NCI-H2029 (cell line): Measurements from ENCODE around the gene FOXP1.

Source experiments
- DNase-seq: peaks from one replicate; lab custom pipeline; 2025; lab: John Stamatoyannopoulos, UW

FOXP1 gene

GRCh38 chr3:71122641-71123040, 460.9 kb downstream of the FOXP1 start:
- no peak for DNase-seq

- no peak for DNase-seq
These were observed 461.9 kb downstream of the FOXP1 start for GRCh38 chr3:71121429-71122167.

- no peak for DNase-seq
These were observed 463.5 kb downstream of the FOXP1 start for GRCh38 chr3:71120012-71120411.

GRCh38 chr3:71119171-71119570, 464.4 kb downstream of the FOXP1 start:
- DNase-seq, result no peak

- no peak for DNase-seq
These were observed 465.1 kb downstream of the FOXP1 start for GRCh38 chr3:71118436-71118835.

- peak; percentile 43 for DNase-seq
These were observed 465.8 kb downstream of the FOXP1 start for GRCh38 chr3:71117572-71118247.

- no peak for DNase-seq
These were observed 468.9 kb downstream of the FOXP1 start for GRCh38 chr3:71114610-71115009.

GRCh38 chr3:71112576-71112975, 471.0 kb downstream of the FOXP1 start:
- no peak for DNase-seq

- no peak for DNase-seq
These were observed 471.6 kb downstream of the FOXP1 start for GRCh38 chr3:71111784-71112440.

- no peak for DNase-seq
These were observed 472.9 kb downstream of the FOXP1 start for GRCh38 chr3:71110385-71111222.

GRCh38 chr3:71109977-71110285, 473.6 kb downstream of the FOXP1 start:
- DNase-seq, result no peak

- no peak for DNase-seq
These were observed 474.1 kb downstream of the FOXP1 start for GRCh38 chr3:71109241-71109976.

- DNase-seq, result no peak
These were observed 475.6 kb downstream of the FOXP1 start for GRCh38 chr3:71107926-71108325.

GRCh38 chr3:71104976-71105375, 478.6 kb downstream of the FOXP1 start:
- DNase-seq, result no peak

- no peak for DNase-seq
These were observed 479.0 kb downstream of the FOXP1 start for GRCh38 chr3:71104556-71104955.

GRCh38 chr3:71104121-71104541, 479.4 kb downstream of the FOXP1 start:
- no peak for DNase-seq

GRCh38 chr3:71103430-71103921, 480.1 kb downstream of the FOXP1 start:
- peak; percentile 46 for DNase-seq

- DNase-seq, result no peak
These were observed 481.2 kb downstream of the FOXP1 start for GRCh38 chr3:71102111-71102983.

- DNase-seq, result no peak
These were observed 481.9 kb downstream of the FOXP1 start for GRCh38 chr3:71101626-71102025.

GRCh38 chr3:71101014-71101413, 482.5 kb downstream of the FOXP1 start:
- no peak for DNase-seq
